GM12878 (cell line): ENCODE data around the gene EWSR1.

ENCODE experiments used
- ATF2 ChIP-seq: IDR thresholded peaks from 2 replicates; pipeline ENCODE4 v1.6.1; 2012; ENCODE audit warnings: low read length, inconsistent platforms
- CTCF ChIP-seq, 3 experiments: IDR thresholded peaks in 2 of 3; conservative IDR thresholded peaks in 1 of 3; 2 replicates each; pipeline ENCODE4 v1.5.1; 2011; ENCODE audit warnings: low read depth in 3 of 3, low read length in 3 of 3, mild to moderate bottlenecking in 3 of 3, control low read depth in 2 of 3, moderate library complexity in 2 of 3, inconsistent platforms in 1 of 3, mixed read lengths in 1 of 3; ENCODE audit not compliant: control insufficient read depth in 2 of 3, insufficient read depth in 1 of 3; ENCODE audit errors: extremely low read depth in 1 of 3
- EP300 ChIP-seq, 2 experiments: fragments of 150-350 bp in 1 of 2; IDR thresholded peaks; 2 replicates each; pipeline ENCODE4 v1.6.1; 2011 to 2012; ENCODE audit warnings: low read depth in 2 of 2, low read length in 2 of 2, borderline replicate concordance in 1 of 2, improper control_type of control experiment in 1 of 2, inconsistent platforms in 1 of 2; ENCODE audit not compliant: control insufficient read depth in 1 of 2
- GATAD2B ChIP-seq: fragments of 450-650 bp; conservative IDR thresholded peaks from 2 replicates; pipeline ENCODE4 v1.6.1; 2017; ENCODE audit warnings: low read depth, mild to moderate bottlenecking, moderate library complexity
- MYB ChIP-seq: fragments of 150-350 bp; IDR thresholded peaks from 2 replicates; pipeline ENCODE4 v1.6.1; 2014; ENCODE audit warnings: mild to moderate bottlenecking, low read depth, low read length, borderline replicate concordance
- POLR2A ChIP-seq: IDR thresholded peaks from 2 replicates; pipeline ENCODE4 v1.6.1; 2011; ENCODE audit warnings: low read depth, mild to moderate bottlenecking, low read length
- POLR2AphosphoS5 ChIP-seq: IDR thresholded peaks from 2 replicates; pipeline ENCODE4 v1.6.1; 2011; ENCODE audit warnings: mild to moderate bottlenecking, low read length, inconsistent platforms
- REST ChIP-seq: IDR thresholded peaks from 2 replicates; pipeline ENCODE4 v1.6.1; 2012; ENCODE audit warnings: mild to moderate bottlenecking, low read depth, low read length
- SIN3A ChIP-seq: IDR thresholded peaks from 2 replicates; pipeline ENCODE4 v1.6.1; 2012; ENCODE audit warnings: low read depth, low read length, improper control_type of control experiment
- TF ChIP-seq, protein P1 (sequence below): IDR thresholded peaks from 2 replicates; pipeline ENCODE4 v1.6.1; 2012; ENCODE audit warnings: low read depth, low read length, improper control_type of control experiment

DNA sequence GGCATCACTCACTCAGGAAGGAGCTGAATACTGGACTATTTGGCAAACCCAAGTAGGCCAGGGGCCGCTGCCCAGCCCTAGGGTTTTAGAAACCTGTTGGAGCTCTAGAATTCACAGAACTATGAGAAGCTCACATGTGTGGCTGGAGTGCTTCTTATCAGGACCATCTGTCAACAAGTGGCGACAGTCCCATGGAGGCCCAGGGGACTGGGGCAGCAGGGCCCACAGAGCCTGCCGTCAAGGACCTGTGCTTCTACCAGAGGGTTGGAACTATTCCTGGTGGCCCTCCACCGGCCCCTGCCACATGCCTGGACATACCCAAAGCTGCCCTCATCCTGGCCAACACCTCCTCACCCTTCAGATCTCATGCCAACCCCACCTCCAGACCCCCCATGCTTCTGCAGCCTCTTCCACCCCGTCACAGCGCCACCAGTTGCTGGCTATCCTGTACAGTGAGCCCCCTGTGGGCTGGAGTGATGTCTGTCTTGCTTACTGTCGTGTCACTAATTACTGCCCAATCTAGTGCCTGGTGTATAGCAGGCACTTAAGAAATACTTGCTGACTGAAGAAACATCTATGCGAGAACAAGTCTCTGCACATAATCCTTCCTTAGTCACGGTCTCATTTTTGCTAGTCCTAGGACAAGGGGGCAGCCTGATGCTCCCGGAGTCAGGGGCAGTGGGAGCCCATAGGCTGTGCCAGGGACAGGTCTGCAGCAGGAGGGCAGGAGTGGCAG, 74.7 kb downstream of the EWSR1 start:
- TF ChIP-seq CTCF (IDR thresholded peaks at IDR 0.05 in 2 of 3, conservative IDR thresholded peaks at IDR 0.05 in 1 of 3; ENCODE audit: control insufficient read depth in 2 of 3, extremely low read depth in 1 of 3, insufficient read depth in 1 of 3, low read depth in 3 of 3, low read length in 3 of 3) (no peak), POLR2A (no peak), EP300 (IDR thresholded peaks at IDR 0.05; ENCODE audit: borderline replicate concordance in 1 of 2, control insufficient read depth in 1 of 2, low read depth in 2 of 2, low read length in 2 of 2) (no peak), MYB (no peak), REST (no peak), SIN3A (no peak), POLR2AphosphoS5 (no peak), GATAD2B (no peak), ATF2 (no peak)
- TF ChIP-seq, protein P1, sequence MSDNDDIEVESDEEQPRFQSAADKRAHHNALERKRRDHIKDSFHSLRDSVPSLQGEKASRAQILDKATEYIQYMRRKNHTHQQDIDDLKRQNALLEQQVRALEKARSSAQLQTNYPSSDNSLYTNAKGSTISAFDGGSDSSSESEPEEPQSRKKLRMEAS = no peak
